Stimulated activated memory B cell treated with anti-CD40 and anti-IgM and Interleukin-4, amounts not matched to agents 10 μg/mL and 1 μg/mL and 100 μg/mL, for 72 hours (primary cell): ENCODE data around the gene NR2F1.

Experiments
- ATAC-seq: fragments of 150-1000 bp; cut with Tn5 transposase; 2 replicates; pipeline ENCODE4 v1.10.0; 2021
- H3K27ac Mint-ChIP-seq: one replicate; pipeline ENCODE4 v1.8.0; 2022; ENCODE audit warnings: mild to moderate bottlenecking, mixed read lengths
- H3K27me3 Mint-ChIP-seq: one replicate; pipeline ENCODE4 v1.8.0; 2022; ENCODE audit warnings: mixed read lengths
- H3K36me3 Mint-ChIP-seq: one replicate; pipeline ENCODE4 v1.8.0; 2022; ENCODE audit warnings: mixed read lengths
- H3K4me1 Mint-ChIP-seq: one replicate; pipeline ENCODE4 v1.8.0; 2022; ENCODE audit warnings: mixed read lengths
- H3K4me3 Mint-ChIP-seq: one replicate; pipeline ENCODE4 v1.8.0; 2022; ENCODE audit warnings: mild to moderate bottlenecking, moderate library complexity, mixed read lengths
- H3K9me3 Mint-ChIP-seq: one replicate; pipeline ENCODE4 v1.8.0; 2022; ENCODE audit warnings: mixed read lengths

Gene NR2F1

DNA sequence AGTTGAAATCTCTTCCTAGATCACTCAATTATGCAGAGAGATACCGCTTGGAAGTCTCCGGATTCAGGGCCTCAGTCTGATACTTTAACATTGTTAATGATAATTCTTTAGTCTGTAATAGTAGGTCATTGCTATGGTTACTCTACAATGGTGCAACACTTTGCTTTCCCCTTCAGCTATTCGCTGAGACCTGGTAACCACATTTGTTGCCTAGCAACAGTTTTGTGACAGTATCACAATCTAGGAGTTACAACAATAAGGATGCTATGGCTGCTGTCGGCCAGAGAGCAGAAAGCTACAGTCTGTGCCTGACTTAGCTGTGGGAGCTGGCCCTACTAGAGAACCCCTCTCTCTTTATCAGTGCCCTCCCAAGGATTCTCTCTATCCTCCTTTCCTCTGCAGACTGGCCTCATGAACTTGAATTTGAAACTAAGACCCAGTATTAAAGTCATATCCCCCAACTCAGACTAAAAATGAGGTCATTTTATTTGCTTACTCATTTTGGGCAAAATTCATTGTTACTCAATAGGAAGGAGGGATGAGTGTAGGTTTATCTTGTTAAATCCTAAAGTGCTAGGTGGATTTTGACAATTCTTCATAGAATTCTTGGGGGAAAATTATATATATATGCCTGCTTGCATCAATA lies 39.3 kb downstream of the NR2F1 start:
- Mint-ChIP-seq H3K27me3 (peaks cover 11% of the 10 kb centered on the region), H3K27ac (no peak overlapping the region), H3K4me3 (peak overlapping the region; percentile 26)

DNA sequence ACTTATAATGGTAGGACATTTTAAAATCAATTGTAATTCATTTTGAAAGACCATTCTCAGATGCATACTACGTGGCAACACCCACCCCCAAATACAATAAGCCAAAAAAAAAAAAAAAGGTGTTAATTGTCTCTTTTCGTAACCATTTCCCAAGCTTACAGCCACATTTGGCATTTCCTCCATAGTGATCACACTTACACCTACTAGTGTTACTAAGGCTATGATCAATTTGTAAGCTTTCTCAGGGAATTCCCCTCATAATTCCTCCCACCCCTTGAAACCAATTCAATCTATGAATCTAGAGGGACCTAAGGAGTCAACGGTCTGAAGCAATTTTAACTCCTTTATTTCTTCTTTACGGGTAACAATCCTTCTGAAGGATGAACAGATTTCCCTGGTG lies 40.1 kb downstream of the NR2F1 start:
- no peaks in the 10 kb centered on the region for H3K9me3 Mint-ChIP-seq
- no peak overlapping the region for H3K4me3 Mint-ChIP-seq
- peaks cover 11% of the 10 kb centered on the region for H3K27me3 Mint-ChIP-seq
- H3K36me3 Mint-ChIP-seq, result peaks cover 6% of the 10 kb centered on the region
- ATAC-seq, result no peak
- no peak overlapping the region for H3K27ac Mint-ChIP-seq
- peaks cover 16% of the 10 kb centered on the region for H3K4me1 Mint-ChIP-seq

More for the DNA sequence above, 39.3 kb downstream of the NR2F1 start:
- Mint-ChIP-seq H3K36me3 (peaks cover 6% of the 10 kb centered on the region), H3K9me3 (no peaks in the 10 kb centered on the region), H3K4me1 (peaks cover 16% of the 10 kb centered on the region)
- ATAC-seq, result no peak

DNA sequence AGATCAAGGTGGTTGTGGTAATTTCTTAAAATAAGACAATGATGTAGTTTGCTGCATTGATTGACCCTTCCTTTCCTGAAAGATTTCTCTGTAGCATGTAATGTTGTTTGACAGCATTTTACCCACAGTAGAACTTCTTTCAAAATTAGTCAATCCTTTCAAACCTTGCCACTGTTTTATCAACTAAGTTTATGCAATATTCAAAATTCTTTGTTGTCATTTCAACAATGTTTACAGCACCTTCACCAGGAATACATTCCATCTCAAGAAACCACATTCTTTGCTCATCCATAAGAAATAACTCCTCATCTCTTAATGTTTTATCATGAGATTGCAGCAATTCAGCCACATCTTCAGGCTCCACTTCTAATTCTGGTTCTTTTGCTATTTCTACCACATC lies 43.8 kb downstream of the NR2F1 start:
- H3K27me3 Mint-ChIP-seq, result no peaks in the 10 kb centered on the region
- peaks cover 5% of the 10 kb centered on the region for H3K4me1 Mint-ChIP-seq
- no peak for ATAC-seq
- no peaks in the 10 kb centered on the region for H3K9me3 Mint-ChIP-seq
- H3K27ac Mint-ChIP-seq, result no peak overlapping the region
- H3K4me3 Mint-ChIP-seq, result no peak overlapping the region
- peaks cover 12% of the 10 kb centered on the region for H3K36me3 Mint-ChIP-seq

DNA sequence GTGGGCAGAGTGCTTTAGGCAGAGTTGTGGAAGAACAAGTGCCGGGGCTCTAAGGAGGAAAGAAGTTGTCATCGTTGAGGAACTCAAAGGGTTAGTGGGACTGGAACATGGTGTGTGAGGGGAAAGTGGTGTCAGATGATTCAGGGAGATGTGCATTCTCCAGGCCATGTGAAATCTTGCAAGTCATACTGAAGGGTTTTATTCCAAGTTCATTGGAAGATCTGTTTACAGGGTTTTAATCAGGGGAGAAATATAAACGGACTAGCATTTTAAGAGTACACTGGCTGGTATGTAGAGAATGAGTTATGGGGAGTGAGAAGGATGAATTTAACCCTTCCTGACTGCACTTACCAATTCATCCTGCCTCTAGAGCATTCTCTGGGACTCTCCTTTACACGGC lies 49.3 kb downstream of the NR2F1 start:
- no peaks in the 10 kb centered on the region for H3K9me3 Mint-ChIP-seq
- no peaks in the 10 kb centered on the region for H3K4me1 Mint-ChIP-seq
- no peak overlapping the region for H3K27ac Mint-ChIP-seq
- peaks cover 28% of the 10 kb centered on the region for H3K36me3 Mint-ChIP-seq
- no peak overlapping the region for H3K4me3 Mint-ChIP-seq
- H3K27me3 Mint-ChIP-seq, result no peaks in the 10 kb centered on the region
- no peak for ATAC-seq

DNA sequence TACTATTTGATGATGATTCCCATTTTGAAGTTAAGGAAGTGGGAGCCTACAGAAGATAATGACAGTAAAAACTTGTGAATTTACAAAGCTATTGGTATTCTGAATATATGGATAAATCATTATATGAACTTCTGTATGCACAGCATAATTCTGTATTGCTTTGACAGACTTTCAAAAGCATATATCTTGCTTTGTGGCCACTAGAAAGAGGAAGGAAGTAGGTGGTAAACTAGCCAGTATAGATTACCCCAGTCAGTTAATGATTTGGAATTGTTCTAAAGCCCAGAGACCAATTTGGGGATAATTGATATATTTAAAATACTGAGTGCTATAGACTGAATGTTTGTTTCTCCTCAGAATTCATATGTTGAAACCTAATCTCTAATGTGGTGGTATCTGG lies 53.0 kb downstream of the NR2F1 start:
- H3K9me3 Mint-ChIP-seq, result no peaks in the 10 kb centered on the region

DNA sequence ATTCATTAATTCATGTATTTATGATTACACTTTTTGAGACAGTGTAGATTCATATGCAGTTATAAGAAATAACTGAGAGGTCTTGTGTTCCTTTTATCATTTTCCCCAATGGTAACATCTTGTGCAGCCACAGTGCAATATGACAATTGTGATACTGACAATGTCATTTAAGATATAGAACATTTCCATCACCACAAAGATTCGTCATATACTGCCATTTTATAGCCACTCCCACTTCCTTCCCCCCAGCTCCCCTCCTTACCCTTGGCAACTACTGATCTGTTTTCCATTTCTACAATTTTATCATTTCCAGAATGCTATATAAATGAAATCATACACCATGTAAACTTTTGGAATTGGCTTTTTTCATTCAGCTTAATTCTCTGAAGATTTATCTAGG lies 53.8 kb downstream of the NR2F1 start:
- Mint-ChIP-seq H3K4me3 (no peak overlapping the region), H3K27ac (no peak overlapping the region), H3K4me1 (no peaks in the 10 kb centered on the region), H3K9me3 (no peaks in the 10 kb centered on the region), H3K36me3 (peaks cover 21% of the 10 kb centered on the region), H3K27me3 (no peaks in the 10 kb centered on the region)
- no peak for ATAC-seq

More for the DNA sequence above, 53.0 kb downstream of the NR2F1 start:
- no peak overlapping the region for H3K27ac Mint-ChIP-seq
- no peaks in the 10 kb centered on the region for H3K4me1 Mint-ChIP-seq
- H3K4me3 Mint-ChIP-seq, result no peak overlapping the region
- no peak for ATAC-seq
- H3K36me3 Mint-ChIP-seq, result peaks cover 21% of the 10 kb centered on the region
- no peaks in the 10 kb centered on the region for H3K27me3 Mint-ChIP-seq

DNA sequence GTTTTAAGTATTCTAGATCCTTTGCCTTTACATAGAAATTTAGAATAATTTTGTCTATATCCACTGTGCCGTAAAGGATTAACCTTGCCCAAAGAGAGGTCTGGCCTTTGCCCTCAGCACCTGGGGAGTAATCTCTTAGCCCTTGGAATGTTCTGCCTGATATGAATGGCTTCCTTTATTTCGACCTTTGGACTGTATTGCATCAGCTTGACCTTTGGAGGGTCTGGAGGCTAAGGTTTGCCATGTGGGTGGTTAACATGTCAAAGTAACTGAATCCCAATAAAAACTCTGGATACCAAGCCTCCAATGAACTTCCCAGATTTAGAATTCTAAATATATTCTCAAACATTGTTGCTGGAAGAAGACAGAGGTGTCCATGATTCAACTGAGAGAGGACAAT lies 54.7 kb downstream of the NR2F1 start:
- H3K36me3 Mint-ChIP-seq, result peaks cover 13% of the 10 kb centered on the region
- no peaks in the 10 kb centered on the region for H3K9me3 Mint-ChIP-seq
- no peak overlapping the region for H3K4me3 Mint-ChIP-seq
- H3K27ac Mint-ChIP-seq, result no peak overlapping the region
- ATAC-seq, result no peak
- no peaks in the 10 kb centered on the region for H3K4me1 Mint-ChIP-seq
- H3K27me3 Mint-ChIP-seq, result no peaks in the 10 kb centered on the region

DNA sequence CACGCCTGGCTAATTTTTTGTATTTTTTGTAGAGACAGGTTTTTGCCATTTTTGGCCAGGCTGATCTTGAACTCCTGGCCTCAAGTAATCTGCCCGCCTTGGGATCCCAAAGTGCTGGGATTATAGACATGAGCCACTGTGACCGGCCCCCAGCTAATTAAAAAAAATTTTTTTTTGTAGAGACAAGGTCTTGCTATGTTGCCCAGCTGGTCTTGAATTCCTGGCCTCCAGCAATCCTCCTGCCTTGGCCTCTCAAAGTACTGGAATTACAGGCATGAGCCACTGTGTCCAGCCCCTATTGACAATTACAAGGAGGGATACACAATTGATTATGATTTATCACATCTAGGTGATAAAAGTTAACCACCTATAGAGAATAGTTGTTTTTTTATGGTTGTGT lies 59.5 kb downstream of the NR2F1 start:
- Mint-ChIP-seq H3K4me3 (no peak overlapping the region), H3K27ac (no peak overlapping the region), H3K4me1 (no peaks in the 10 kb centered on the region), H3K9me3 (no peaks in the 10 kb centered on the region), H3K36me3 (peaks cover 5% of the 10 kb centered on the region), H3K27me3 (no peaks in the 10 kb centered on the region)
- no peak for ATAC-seq
